NCI-H526 treated with DMSO at 0.1 percent for 48 hours (cell line): ENCODE data around the gene SPR.

Experiments used
- DNase-seq: peaks from one replicate; lab custom pipeline; 2025; lab: John Stamatoyannopoulos, UW

The SPR gene

DNA sequence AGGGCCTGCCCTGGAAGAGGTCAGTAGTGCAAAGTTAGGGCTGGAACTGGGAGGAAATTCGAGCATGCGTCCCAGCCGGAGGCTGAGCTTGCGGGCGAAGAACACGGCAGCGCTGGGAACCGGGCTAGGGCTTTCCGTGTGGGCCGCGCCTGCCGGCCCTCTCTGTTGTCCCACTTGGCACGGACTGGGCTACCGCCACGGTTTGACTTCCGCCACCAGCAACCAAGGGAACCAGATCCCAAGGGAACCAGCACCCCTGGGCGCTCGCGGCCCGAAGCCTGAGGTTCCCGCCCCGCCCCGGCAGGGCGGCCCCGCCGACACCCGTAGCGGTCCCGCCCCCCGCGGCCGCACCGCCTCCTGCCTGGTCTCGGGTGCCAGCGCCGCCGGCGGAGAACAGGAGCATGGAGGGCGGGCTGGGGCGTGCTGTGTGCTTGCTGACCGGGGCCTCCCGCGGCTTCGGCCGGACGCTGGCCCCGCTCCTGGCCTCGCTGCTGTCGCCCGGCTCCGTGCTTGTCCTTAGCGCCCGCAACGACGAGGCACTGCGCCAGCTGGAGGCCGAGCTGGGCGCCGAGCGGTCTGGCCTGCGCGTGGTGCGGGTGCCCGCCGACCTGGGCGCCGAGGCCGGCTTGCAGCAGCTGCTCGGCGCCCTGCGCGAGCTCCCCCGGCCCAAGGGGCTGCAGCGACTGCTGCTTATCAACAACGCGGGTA, at the start of gene SPR:
TSS of gene SPR (plus strand) at position 377 of the 708 bp plus-strand sequence. CDS start at position 402, 25 bp downstream.
- peak; percentile 53 for DNase-seq

DNA sequence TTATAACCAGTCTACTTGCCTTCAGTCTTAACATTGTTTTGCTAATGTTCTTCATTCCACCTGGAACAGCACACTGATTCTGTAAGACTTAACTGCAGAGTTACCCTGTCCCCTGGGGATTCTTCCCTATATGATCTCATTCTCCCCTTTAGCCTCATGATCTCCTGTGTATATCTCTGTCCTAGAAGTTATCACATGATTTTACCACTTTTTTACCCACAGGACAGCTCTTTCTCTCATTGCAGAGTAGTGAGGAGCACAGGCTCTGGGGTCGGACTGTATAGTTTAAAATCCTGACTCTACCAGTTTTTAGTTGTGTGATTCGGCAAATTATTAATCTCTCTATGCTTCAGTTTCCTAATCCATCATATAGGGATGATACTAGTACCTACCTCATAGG, 47.1 kb upstream of the SPR start:
- no peak for DNase-seq

DNA sequence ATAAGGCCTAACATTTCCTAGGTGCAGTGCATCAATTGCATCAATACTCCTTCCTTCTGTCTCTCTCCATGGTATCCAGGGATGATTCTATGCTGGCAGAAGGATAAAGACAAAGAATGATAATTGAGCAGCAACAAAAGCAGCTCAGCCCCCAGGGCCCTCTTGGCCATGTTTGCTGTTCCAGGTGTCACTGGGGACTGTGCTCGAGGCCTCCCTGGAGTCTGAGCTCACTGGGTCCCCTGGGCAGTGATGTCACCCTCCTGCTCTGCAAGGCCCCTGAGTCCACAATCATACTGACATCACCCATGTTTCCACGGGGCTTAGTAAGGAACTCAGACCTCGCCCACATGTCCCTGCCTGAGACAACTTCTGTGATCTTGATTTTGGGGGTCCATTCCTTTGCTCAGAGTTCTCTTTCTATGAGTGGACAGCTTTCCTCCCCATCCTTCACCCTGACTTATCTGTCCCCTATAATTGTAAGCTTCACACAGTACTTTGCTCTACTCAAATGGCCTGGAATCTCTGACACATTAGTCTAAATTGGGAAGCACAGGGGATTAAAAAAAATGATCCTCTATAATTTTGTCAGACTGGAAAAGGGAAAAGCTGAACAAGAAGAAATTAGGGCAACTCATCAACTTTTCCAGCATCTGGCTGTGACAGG, 45.6 kb upstream of the SPR start:
- no peak for DNase-seq

DNA sequence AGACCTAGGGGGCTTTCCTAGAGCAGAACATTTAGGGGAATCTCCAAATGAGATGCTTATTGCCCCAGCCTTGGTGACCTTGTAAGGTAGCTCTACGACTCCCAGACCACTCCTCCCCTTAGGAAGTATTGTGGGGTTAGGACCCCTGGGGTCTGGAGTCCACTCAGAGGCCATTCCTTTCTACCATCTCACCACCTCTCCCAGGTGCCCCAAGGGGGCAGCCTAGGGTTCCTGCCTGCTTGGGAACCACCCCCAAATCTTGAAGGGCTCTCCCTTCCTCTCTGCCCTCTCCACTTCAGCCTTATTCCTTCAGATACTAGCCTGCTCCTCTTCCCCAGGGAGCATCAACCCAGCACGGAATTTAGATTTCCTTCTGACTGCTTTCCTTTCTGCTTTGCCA, 43.9 kb upstream of the SPR start:
- no peak for DNase-seq

DNA sequence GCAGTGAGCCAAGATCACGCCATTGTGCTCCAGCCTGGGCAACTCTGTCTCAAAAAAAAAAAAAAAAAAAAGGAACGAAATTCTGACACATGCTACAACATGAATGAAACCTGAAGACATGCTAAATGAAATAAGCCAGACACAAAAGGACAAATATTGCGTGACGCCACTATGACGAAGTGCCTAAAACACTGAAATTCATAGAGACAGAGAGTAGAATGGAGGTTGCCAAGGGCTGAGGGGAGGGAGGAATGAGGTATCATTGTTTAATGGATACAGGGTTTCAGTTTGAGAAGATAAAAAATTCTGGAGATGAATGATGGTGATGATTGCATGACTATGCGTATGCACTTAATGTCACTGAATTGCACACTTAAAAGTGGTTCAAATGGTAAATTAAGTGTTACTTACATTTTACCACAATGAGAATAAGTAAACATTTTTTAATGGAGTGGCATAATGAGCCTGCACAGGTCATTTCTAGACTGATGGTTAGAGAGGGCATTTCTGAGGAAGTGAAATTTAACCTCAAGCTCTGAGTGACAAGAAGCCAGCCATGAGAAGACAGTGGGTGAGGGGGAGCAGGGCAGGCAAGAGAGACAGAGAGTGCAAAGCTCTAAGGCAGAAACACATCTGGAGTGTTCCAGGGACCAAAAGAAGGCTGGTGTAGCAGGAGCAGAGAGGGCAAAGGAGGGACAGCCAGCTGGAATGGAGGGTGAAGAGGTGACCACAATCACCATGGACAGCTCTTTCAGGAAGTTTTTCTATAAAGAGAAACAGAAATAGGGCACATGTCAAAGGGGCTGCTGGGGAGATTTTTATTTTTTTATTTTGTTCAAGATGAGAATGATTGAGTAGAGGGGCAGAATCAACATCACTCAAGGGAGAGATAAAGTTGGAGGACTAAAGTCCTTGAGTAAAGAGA, 40.8 kb upstream of the SPR start:
- no peak for DNase-seq

DNA sequence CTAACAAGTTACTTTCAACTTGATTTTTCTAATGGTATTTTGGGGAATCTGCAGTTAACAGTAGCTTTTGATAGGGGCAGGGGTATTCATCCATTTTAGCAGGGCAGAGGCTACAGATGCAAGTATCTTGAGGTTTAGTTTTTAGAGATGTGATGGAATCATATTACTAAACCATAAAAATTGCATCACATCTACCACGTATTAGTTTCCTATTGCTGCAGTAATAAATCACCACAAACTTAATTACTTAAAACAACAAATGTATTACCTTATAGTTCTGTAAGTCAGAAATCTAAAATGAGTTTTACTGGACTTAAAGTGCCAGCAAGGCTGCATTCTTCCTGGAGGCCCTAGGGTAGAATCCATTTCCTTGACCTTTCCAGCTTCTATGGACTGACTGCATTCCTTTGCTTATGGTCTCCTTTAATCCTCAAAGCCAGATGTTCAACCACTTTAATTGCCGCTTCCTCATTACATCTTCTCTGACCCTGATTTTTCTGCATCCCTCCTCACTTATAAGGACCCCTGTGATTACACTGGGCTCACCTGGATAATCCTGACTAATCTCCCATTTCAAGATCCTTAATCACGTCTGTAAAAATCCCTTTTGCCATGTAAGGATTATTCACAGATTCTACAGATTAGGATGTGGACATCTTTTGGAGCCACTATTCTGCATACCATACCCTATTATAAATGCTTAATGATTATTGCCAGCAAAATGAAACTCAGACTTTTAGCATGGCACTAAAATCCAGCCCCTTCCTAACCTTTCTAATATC, 39.5 kb upstream of the SPR start:
- DNase-seq, result no peak

DNA sequence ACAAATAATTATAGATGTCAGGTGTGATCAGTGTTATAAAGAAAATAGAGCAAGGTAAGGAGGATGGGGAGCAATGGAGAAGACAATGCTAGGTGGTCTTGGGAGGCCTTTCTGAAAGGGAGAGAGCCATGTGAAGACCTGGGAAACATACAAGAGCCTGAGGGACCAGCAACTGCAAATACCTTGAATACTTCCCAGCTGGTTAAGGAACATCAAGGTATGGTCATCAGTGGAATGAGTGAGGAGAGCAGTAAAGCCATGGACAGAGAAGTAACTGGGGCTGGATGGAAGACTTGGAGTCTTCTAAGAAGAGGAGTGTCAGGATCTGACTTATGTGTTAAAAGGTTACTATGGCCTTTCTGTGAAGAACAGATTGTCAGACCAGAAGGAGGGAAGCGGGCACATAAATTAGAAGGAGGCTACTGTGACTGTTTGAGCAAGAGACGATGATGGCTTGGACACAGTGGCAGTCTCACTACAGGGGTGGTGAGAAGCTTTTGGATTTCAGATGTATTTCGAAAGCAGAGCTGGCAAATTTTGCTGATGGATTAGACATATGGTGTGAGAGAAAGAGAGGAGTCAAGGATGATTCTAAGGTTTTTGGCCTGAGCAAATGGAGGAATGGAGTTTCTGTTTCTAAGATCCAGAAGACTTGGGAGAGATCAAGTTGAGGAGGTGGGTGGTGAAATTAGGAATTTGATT, 38.6 kb upstream of the SPR start:
- DNase-seq, result no peak

DNA sequence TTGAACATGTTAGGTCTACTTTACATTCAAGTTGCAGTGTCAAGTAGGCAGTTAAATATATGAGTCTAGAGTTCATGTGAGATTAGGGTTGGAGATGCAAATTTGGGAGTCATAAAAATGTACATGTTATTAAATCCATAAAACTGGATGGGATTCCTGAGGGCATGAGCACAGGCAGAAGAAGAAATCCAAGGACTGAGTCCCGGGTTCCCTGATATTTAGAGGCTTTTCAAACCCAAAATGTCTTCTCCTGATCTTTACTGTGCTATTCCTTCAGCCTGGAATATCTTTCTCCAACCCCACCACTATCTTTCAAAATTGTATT, 38.1 kb upstream of the SPR start:
- peak; percentile 32 for DNase-seq

DNA sequence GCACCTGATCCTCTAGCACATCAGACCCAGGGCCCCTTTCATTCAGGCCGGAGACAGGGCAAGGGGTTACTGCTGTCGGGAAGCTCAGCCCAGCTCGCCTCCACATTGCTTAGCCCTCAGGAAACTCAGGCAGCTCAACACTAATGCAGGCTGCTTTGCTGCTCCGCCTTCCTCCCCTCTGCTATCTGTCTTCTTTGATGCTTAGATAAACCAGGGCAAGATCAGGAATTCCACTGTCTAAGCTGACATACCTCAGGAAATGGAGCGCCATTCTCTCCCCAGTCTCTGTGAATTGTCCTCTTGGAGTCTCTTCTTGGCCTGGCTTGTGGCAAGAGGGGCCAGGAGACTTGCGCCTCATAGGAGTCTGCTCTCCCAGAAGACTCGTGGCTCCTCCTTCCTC, 35.9 kb upstream of the SPR start:
- no peak for DNase-seq

DNA sequence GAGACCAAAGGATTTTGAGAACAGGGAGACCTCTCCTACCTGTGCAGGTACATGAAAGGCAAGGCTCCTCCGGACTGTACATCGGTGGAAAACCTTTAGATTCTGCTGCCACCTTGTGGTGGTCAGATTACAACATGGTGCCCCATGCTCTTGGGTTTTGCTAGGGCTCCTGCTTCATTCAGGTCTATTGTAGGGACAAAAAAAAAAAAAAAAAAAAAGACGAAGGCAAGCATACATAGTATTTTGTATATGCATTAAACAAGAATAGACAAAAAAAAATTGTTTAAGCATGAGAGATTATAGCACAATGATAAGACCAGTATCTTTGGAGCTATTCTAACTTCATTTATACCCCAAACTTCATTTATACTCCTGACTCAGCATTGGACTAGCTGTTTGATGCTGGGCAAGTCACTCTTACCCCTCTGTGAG, 27.4 kb upstream of the SPR start:
- peak; percentile 73 for DNase-seq

DNA sequence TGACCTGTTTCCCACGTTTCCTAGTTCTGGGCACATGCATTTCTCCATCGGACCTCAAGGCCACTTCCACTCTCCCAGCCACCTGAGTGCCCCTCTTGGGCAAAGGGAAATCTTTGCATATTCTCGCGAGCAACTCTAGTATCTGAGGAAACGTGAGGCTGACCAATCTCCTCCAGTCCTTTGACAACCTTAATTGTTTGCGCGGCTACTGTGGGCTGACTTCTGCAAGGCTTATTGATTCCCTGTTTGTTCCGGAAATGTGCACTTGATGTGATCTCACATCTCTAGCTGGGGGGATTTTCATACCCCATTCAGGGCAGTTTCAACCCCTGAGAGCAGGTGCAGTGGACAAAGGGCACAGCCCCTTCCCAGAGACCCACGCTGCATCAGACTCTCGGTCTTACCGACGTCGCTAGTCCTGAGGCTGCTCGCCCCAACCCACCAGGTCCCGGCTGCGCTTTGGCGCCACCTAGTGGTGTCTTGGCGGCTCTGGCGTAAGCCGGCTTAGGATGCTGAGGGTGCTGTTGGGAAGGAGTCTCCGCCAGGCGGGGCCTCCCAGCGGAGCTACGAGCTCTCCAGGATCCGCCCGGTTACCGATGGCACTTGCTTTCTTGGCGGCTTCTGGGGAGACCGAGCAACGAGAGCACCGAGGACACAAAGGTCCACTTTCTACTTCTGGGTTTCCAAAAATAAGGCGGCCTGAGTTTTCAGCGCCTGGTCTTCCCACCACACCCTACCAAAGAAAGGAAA, 24.8 kb upstream of the SPR start:
- peak; percentile 84 for DNase-seq

DNA sequence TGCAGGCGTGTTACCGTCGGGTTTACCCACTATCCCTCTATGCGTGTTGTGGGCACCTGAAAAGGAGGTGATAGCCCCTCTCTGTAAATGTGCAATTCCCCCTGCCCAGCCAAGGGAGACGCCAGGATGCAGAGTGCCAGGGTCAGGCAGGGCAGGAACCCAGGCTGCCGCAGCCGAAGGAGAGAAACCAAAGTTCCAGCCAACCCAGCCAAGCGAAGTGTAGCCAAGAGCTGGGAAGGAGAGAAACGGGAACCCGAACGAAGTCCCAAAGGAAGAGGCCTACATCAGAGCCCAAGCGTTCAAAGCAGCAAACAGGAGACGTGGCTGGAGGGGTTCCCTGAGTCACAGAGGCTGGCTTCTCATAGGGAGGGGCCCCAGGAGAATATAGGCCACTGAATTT, 24.2 kb upstream of the SPR start:
- no peak for DNase-seq

DNA sequence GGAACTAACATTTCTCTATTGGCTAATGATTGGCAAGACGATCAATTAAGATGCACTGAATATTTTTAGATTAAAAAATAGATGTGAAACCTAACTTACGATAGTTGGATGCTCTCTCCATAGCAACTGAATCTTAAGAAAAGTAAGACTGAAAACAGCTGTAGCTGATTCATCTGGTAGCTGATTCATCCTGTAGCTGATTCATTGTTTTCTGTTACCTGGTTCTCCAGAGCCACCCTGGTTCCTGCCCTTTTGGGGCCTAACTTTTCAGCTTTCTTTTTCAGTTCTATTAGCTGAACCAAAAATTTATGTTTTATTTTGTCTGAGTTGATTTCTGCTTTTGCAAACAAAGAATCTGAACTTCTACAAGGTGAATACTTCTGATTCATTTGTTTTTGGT, 22.7 kb upstream of the SPR start:
- no peak for DNase-seq

DNA sequence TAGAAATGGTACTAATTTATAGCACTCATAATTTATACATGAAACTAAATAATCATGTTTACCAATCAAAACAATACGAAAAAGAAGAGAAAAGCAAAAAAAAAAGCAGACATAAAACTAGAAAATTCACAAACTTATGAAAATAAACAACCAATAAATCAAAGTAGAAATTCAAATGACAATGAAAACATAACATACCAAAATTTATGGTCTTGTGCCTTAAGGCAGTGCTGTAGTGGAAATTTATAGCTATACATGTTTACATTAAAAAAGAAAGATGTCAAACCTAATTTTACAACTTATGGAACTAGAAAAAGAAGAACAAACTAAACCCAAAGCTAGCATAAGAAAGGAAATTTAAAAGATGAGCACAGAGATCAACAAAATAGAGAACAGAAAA, 16.1 kb upstream of the SPR start:
- no peak for DNase-seq

DNA sequence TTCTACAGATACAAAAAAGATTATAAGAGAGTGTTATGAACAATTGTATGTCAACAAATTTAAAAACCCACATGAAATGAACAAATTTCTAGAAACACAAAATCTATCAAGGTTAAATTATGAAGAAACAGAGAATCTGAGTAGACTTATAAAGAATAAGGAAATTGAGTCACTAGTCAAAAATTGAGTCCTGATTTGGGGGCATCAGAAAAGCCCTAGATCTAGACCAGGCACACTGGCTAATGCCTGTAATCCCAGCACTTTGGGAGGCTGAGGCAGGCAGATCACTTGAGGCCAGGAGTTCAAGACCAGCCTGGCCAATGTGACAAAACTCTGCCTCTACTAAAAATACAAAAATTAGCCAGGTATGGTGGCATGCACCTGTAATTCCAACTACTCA, 15.3 kb upstream of the SPR start:
- no peak for DNase-seq

DNA sequence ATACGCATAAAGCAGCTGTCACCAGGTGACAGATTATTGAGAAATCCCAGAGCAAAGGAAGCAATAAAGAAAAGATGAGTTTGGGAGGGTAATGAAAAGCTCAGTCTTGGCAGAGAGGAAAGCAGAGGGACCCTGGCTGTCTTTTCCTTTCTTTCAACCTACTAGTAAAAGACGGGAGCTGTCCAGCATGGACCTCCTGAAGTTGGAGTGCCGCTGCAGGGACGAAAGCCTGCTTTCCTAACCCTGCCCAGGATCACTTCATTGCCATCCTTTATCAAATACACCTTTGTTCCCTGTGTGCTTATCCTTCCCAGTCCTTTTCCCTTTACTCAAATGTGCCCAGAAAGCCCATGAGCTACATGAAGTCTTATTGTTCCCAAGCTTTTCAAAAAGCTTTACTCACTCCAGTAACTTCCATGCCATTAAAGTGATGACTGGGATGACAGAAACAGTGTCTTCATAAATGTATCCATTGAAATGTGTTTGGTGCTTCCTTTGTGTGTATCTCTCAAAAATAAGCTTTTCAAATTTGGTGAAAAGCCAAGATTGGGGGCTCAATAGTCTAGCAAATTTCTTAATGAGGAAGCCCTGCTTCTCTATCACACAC, 3.7 kb upstream of the SPR start:
- DNase-seq, result no peak

DNA sequence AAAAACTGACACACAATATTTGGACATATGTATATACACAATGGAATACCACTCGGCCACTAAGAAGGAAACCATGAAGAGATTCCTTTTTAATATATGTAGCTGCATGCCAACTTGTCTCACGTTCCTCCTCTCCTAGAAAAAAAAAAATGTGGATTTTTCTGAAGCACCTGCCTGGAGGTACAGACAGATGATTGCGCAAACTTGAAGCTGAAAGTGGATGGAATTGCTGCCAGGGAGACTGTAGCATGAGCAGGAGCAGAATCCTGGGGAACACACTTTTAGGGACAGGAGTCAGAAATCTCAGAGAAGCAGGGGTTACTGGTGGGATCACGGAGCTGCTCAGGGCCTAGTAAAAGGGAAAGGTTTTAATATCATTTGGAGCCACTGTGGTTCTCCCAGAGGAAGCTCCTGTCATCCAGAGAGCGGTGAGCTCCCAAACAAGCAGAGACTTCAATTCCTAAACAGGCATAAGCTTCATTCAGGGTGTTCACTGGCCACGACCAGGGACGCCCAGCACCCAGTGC, 640 bp upstream of the SPR start:
- DNase-seq, result no peak

DNA sequence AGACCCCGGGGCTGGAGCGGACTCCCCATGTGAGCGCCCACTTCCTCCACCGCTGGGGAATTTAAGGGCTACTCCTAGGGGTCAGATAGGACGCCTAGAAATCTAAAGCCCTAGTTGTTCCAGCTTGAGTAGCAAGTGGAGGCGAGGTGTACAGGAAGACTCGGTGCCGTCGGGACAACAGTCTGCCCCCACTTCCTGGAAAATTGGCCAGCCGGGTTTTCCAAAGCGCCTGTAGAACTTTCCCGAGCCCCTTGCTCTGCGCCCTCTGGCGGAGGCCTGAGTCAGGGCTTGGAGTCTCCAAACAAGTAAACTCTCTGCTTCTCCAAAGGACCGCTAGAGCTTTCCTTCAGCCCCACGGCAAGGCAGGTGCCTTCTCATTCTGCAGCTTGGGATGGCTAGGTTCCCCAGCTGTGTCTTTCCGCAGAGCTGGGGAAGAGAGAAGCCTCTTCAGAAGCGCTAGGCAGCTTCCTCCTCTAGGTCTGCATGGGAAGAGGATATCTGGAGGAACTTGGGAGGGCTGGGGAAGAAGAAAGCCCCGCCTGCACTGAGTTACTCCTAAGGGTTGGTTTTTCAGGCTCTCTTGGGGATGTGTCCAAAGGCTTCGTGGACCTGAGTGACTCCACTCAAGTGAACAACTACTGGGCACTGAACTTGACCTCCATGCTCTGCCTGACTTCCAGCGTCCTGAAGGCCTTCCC, 681 bp downstream of the SPR start:
- DNase-seq, result peak; percentile 79

DNA sequence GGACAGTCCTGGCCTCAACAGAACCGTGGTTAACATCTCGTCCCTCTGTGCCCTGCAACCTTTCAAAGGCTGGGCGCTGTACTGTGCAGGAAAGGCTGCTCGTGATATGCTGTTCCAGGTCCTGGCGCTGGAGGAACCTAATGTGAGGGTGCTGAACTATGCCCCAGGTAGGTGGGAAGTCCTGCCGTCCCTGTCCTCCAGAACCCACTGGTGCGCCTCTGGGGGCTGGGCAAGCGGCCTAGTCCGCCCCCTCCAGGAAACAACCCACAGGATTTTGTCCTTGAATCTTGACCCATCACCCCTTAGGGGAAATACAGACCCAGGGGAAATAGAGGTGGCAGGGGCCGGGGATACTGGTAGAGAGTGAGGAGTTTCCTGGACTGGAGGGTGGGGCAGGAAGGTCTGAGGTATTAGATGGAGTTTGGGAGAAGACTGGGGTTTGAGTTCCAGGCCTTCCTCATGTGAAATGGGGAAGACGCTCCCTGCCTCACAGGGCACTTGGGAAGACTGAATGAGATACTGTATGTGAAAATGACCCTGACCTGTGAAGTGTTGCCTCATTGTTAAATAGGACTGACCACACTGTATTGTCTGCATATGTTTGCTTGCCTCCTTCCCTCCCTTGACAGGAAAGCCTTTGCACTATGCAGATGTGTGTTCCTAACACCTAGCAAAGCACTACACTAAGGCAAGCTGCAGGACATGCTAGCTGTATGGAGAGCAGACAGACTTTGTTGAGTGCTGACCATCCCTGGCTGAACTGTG, 1.4 kb downstream of the SPR start:
- no peak for DNase-seq
